ENCODE measurements around the gene ZNF146.
"Not testable (repeated sequence)": the region's sequence is repeated elsewhere in the genome, so short reads cannot be mapped to it uniquely, and the experiment has no call there.

ZNF146 gene

DNA sequence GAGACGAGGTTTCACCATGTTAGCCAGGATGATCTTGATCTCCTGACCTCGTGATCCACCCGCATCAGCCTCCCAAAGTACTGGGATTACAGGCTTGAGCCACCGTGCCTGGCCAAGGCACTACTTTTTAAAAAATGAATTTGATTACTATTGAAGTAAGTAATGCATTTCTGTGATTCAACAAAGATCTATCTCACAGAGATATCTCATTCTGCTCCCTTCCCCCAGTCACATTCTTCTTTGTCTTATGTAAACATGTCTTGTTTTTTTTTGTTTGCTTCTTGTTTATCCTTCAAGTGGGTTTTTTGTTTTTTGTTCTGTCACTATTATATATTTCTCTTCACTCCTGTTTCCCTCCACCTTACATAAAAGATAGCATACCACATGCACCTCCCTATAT lies 6.6 kb downstream of the ZNF146 start:
- TF ChIP-seq, protein P1, sequence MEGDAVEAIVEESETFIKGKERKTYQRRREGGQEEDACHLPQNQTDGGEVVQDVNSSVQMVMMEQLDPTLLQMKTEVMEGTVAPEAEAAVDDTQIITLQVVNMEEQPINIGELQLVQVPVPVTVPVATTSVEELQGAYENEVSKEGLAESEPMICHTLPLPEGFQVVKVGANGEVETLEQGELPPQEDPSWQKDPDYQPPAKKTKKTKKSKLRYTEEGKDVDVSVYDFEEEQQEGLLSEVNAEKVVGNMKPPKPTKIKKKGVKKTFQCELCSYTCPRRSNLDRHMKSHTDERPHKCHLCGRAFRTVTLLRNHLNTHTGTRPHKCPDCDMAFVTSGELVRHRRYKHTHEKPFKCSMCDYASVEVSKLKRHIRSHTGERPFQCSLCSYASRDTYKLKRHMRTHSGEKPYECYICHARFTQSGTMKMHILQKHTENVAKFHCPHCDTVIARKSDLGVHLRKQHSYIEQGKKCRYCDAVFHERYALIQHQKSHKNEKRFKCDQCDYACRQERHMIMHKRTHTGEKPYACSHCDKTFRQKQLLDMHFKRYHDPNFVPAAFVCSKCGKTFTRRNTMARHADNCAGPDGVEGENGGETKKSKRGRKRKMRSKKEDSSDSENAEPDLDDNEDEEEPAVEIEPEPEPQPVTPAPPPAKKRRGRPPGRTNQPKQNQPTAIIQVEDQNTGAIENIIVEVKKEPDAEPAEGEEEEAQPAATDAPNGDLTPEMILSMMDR (IDR thresholded peaks at IDR 0.05; ENCODE audit: insufficient read depth, low read length, poor library complexity, severe bottlenecking) = no peak
- H3K27me3 ChIP-seq (replicated peaks; ENCODE audit: control insufficient read depth, insufficient read depth, low read length) = no peaks in the 10 kb centered on the region
- DNase-seq (ENCODE audit: extremely low read depth, insufficient read length) = no peak
- H3K4me3 ChIP-seq (replicated peaks; ENCODE audit: low read depth, low read length) = no peak overlapping the region
- H3K36me3 ChIP-seq (ENCODE audit: control insufficient read depth, insufficient read depth, low read length) = peaks cover 13% of the 10 kb centered on the region

DNA sequence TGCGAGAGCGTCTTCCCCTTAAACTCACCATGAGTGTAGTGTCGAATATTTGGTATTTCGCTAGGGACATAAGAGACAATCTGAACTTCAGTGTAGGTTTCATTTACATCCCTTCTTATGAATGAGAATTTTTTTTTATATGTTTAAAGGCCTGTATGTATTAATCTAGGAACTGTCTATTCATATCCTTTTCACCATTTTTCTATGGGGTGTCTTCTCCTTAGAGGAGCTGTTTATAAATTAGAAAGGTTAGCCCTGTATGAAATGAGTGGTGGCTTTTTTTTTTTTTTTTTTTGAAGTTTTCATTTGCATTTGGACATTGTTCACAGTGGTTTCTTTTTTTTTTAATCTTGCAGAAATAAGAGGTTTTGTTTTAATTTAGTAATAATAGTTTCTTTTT lies 7.6 kb downstream of the ZNF146 start:
- DNase-seq (ENCODE audit: extremely low read depth, insufficient read length) = no peak
- H3K4me3 ChIP-seq (replicated peaks; ENCODE audit: low read depth, low read length) = no peak overlapping the region
- H3K36me3 ChIP-seq (ENCODE audit: control insufficient read depth, insufficient read depth, low read length) = peaks cover 17% of the 10 kb centered on the region
- no peaks in the 10 kb centered on the region for H3K27me3 ChIP-seq (replicated peaks; ENCODE audit: control insufficient read depth, insufficient read depth, low read length)
- TF ChIP-seq, protein P1 (IDR thresholded peaks at IDR 0.05; ENCODE audit: insufficient read depth, low read length, poor library complexity, severe bottlenecking) = no peak

DNA sequence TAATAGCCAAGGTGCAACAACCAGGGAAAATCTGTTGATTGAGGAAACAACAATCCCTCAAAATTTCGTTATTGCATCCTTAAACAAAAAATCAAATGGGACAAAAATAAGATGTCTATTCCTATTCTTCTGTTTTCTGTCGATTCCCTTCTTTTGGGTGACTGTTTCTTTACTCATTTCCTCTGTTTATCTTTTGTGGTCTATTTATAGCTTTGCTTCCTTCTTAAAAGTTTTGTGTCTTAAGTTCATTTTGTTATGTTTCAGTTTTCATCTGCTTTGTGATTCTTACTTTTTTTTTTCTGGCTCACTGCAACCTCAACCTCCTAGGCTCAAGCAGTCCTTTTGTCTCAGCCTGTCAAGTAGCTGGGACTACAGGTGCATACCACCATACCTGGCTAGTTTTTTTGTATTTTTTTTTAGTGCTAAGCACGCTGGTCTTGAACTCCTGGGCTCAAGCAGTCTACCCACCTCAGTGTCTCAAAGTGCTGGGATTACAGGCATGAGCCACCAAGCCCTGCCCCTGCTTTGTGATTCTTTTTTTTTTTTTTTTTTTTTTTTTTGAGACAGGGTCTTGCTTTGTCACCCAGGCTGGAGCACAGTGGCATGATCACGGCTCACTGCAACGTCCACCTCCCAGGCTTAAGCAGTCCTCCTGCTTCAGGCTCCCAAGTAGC lies 10.4 kb downstream of the ZNF146 start:
- no peak for DNase-seq (ENCODE audit: extremely low read depth, insufficient read length)
- Histone ChIP-seq H3K27me3 (replicated peaks; ENCODE audit: control insufficient read depth, insufficient read depth, low read length) (no peaks in the 10 kb centered on the region), H3K36me3 (ENCODE audit: control insufficient read depth, insufficient read depth, low read length) (peaks cover 32% of the 10 kb centered on the region), H3K4me3 (replicated peaks; ENCODE audit: low read depth, low read length) (no peak overlapping the region)
- TF ChIP-seq, protein P1 (IDR thresholded peaks at IDR 0.05; ENCODE audit: insufficient read depth, low read length, poor library complexity, severe bottlenecking) = no peak

DNA sequence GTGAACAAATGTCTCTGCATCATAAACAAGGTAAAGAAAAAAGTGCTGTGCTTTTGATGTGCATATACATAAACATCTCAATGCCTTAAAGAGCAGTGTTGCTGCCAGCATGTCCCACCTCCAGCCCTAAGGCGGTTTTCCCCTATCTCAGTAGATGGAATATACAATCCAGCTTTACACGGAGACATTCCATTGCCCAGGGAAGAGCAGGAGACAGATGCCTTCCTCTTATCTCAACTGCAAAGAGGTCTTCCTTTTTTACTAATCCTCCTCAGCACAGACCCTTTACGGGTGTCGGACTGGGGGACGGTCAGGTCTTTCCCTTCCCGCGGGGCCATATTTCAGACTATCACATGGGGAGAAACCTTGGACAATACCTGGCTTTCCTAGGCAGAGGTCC lies 18.7 kb downstream of the ZNF146 start:
- not testable (repeated sequence) for H3K27me3 ChIP-seq (replicated peaks; ENCODE audit: control insufficient read depth, insufficient read depth, low read length); H3K4me3 ChIP-seq (replicated peaks; ENCODE audit: low read depth, low read length); DNase-seq (ENCODE audit: extremely low read depth, insufficient read length)
- H3K36me3 ChIP-seq (ENCODE audit: control insufficient read depth, insufficient read depth, low read length) = peaks cover 29% of the 10 kb centered on the region

DNA sequence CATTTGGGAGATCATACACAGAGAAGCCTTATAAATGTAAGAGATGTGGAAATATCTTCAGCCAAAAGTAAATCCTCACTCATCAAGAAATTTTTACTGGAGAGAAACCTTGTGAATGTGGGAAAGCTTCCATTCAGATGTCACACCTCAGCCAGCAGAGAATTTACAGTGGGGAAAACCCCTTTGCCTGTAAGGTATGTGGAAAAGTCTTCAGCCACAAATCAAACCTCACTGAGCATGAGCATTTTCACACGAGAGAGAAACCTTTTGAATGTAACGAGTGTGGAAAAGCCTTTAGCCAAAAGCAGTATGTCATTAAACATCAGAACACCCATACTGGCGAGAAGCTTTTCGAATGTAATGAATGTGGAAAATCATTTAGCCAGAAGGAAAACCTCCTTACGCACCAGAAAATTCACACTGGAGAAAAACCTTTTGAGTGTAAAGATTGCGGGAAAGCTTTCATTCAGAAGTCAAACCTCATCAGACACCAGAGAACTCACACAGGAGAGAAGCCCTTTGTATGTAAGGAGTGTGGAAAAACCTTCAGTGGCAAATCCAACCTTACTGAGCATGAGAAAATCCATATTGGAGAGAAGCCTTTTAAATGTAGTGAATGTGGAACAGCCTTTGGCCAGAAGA lies 21.5 kb downstream of the ZNF146 start:
- Histone ChIP-seq H3K4me3 (replicated peaks; ENCODE audit: low read depth, low read length) (no peak overlapping the region), H3K27me3 (replicated peaks; ENCODE audit: control insufficient read depth, insufficient read depth, low read length) (no peaks in the 10 kb centered on the region), H3K36me3 (ENCODE audit: control insufficient read depth, insufficient read depth, low read length) (peaks cover 17% of the 10 kb centered on the region)
- no peak for DNase-seq (ENCODE audit: extremely low read depth, insufficient read length)
- TF ChIP-seq, protein P1 (IDR thresholded peaks at IDR 0.05; ENCODE audit: insufficient read depth, low read length, poor library complexity, severe bottlenecking) = no peak

DNA sequence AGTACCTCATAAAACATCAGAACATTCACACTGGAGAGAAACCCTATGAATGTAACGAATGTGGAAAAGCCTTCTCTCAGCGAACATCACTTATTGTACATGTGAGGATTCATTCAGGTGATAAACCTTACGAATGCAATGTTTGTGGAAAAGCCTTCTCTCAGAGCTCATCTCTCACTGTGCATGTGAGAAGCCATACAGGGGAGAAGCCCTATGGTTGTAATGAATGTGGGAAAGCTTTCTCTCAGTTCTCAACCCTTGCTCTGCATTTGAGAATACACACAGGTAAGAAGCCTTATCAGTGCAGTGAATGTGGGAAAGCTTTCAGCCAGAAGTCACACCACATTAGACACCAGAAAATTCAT lies 22.0 kb downstream of the ZNF146 start:
- TF ChIP-seq, protein P1 (IDR thresholded peaks at IDR 0.05; ENCODE audit: insufficient read depth, low read length, poor library complexity, severe bottlenecking) = no peak
- Histone ChIP-seq H3K27me3 (replicated peaks; ENCODE audit: control insufficient read depth, insufficient read depth, low read length) (no peaks in the 10 kb centered on the region), H3K4me3 (replicated peaks; ENCODE audit: low read depth, low read length) (no peak overlapping the region), H3K36me3 (ENCODE audit: control insufficient read depth, insufficient read depth, low read length) (peaks cover 17% of the 10 kb centered on the region)
- no peak for DNase-seq (ENCODE audit: extremely low read depth, insufficient read length)

Data from GM06990 (cell line).